ENCODE measurements around the gene SLC7A6OS.

Gene SLC7A6OS

DNA sequence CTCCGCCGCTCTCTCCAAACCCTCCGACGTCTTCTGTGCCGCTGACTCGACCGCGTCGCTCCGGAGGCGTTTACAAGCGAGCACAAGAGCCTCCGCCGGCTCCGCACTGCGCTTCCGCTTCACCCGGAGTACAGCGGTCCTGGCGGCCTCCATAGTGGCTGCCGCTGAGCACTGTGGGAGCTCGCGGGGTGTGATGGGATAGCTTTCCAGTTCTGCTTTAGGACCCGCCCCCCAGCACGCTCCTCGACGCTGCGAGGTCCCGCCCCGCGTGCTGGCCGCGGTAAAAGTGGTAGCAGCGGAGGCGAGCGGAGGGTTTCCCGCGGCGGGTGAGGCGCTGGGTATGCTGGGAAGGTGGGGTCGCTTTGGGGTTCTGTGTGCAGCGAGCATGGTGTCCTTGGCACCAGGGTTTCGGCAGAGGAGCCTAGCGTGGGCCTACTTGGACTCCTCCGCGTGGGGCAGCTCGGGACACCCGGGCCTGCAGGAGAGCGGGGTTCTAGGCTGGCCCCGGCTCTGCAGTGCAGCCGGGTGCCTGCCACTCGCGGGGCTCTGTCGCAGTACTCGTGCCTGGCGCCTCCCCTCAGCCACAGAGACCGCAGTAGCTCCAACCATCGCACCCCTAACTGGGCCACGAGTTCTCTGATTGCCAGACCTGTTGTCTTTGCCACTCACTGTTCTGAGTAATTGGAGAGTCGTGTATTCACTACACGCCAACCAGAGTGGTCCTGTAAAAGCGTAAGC is at the start of gene SLC7A6OS, which contains the start of gene PRMT7:
Gene SLC7A6OS (minus strand): TSS at position 173 of the 738 bp plus-strand sequence. CDS start 20 bp downstream, at position 153.
Gene PRMT7 (plus strand): TSS at position 246 of the 738 bp plus-strand sequence. CDS start 4,961 bp downstream, outside the sequence.
- TF ChIP-seq, protein P1, sequence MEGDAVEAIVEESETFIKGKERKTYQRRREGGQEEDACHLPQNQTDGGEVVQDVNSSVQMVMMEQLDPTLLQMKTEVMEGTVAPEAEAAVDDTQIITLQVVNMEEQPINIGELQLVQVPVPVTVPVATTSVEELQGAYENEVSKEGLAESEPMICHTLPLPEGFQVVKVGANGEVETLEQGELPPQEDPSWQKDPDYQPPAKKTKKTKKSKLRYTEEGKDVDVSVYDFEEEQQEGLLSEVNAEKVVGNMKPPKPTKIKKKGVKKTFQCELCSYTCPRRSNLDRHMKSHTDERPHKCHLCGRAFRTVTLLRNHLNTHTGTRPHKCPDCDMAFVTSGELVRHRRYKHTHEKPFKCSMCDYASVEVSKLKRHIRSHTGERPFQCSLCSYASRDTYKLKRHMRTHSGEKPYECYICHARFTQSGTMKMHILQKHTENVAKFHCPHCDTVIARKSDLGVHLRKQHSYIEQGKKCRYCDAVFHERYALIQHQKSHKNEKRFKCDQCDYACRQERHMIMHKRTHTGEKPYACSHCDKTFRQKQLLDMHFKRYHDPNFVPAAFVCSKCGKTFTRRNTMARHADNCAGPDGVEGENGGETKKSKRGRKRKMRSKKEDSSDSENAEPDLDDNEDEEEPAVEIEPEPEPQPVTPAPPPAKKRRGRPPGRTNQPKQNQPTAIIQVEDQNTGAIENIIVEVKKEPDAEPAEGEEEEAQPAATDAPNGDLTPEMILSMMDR (IDR thresholded peaks at IDR 0.05; ENCODE audit: control insufficient read depth, insufficient read depth, low read depth, low read length, missing control alignments), result peak; percentile 22
- peak within 1 kb of the TSS; percentile 61 for H3K4me3 ChIP-seq (ENCODE audit: control insufficient read depth, low read depth, low read length)
- peak; percentile 41 for DNase-seq (ENCODE audit: low read depth)

DNA sequence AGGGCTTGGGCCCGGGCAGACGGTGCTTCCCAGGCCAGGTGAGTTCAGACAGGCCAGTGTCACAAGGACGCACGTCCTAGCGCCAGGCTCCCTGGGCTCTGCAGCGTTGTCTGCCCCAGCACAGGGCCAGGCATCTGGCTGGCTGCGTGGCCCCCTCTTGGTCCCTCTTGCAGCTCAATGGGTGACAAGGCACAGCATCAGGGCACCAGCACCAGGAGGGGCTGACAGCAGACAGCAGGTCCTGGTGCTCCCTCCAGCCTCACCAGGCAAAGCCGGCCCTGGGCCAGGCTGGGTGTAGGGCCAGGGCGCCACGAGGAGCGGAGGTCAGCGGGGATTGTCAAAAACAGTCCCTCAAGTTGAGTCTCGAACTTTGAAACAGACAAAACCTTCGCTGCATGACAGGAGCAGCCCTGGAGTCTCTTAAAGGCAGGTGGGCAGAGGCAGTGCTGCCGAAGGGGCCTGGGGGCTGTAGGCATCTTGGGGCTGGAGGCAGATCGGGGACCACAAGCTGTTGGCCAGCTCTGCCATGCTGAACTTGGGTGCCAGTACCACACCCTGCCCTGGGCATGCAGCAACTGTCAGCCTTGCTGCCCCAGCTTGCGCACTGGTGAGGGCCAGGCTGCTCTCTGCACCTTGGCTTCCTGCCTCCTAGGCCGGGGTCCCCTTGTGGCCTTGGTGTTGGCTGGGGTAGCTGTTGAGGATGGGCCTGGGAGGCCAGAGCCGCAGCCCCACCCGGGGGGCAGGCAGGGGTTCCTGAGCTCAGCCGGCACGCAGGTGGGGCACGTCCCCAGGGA is 48.8 kb upstream of the SLC7A6OS start:
- TF ChIP-seq, protein P1 (IDR thresholded peaks at IDR 0.05; ENCODE audit: control insufficient read depth, insufficient read depth, low read depth, low read length, missing control alignments), result no peak
- DNase-seq (ENCODE audit: low read depth), result no peak

DNA sequence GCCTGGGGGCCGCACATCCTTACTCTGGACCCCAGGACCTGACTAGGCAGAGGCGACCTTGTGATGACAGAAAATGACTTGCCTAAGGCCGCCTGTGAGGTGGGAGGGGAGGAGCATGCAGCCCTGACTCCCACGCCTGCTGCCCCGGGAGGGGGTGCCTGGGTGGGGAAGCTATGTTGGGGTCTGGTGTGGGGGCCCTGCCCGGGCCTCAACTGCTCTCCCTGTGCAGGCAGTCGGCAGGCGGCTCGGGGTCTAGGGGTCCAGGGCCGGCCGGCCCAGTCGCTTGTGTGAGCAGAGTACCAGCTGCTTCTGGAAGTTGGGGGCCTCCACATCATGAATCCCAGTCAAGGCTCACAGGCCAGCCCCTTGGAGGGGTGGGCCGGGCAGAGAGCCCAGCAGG is 48.2 kb upstream of the SLC7A6OS start:
- TF ChIP-seq, protein P1 (IDR thresholded peaks at IDR 0.05; ENCODE audit: control insufficient read depth, insufficient read depth, low read depth, low read length, missing control alignments), result no peak
- no peak for DNase-seq (ENCODE audit: low read depth)
- no peak overlapping the region for H3K4me3 ChIP-seq (ENCODE audit: control insufficient read depth, low read depth, low read length)

More for the DNA sequence above, 48.8 kb upstream of the SLC7A6OS start:
- H3K4me3 ChIP-seq (ENCODE audit: control insufficient read depth, low read depth, low read length), result no peak overlapping the region

DNA sequence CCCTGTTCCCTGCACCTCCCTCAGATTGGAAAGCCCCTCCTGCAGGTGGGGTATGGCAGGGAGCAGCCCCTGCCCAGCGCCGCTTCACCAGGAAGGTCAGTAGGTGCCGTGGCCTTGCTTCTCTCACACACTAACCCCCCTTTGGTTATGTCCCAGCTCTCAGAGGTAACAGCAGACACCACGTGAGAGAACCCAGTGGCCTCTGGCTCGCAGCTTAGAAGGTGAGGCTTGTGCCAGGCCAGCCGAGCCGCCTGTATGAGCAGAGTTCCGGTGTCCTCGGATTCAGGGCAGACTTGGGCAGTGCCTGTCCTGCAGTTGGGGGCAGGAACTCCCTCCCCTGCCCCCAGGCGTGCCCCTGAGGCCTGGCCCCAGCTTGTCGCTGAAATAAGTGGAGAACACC is 47.2 kb upstream of the SLC7A6OS start:
- no peak overlapping the region for H3K4me3 ChIP-seq (ENCODE audit: control insufficient read depth, low read depth, low read length)
- DNase-seq (ENCODE audit: low read depth), result no peak
- TF ChIP-seq, protein P1 (IDR thresholded peaks at IDR 0.05; ENCODE audit: control insufficient read depth, insufficient read depth, low read depth, low read length, missing control alignments), result no peak

DNA sequence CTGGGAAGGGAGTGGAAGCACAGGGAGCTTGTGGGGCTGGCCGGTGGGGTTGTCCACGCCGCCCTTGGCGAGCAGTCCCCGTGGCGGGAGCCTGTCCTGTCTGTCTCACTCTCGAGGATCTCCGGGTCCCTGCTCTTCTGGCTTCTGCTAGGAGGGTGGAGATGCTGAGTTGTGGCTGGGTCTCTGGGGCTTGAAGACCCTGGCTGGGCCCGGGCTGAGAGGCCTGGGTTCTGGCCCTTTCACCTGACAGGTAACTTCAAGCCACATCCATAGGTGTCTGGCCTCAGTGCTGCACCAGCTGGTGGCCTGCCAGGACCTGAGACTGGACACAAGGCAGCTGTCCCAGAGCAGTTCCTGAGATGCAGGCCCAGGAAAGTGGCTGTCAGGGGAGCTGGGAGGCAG is 46.8 kb upstream of the SLC7A6OS start:
- TF ChIP-seq, protein P1 (IDR thresholded peaks at IDR 0.05; ENCODE audit: control insufficient read depth, insufficient read depth, low read depth, low read length, missing control alignments), result no peak
- no peak overlapping the region for H3K4me3 ChIP-seq (ENCODE audit: control insufficient read depth, low read depth, low read length)
- no peak for DNase-seq (ENCODE audit: low read depth)

DNA sequence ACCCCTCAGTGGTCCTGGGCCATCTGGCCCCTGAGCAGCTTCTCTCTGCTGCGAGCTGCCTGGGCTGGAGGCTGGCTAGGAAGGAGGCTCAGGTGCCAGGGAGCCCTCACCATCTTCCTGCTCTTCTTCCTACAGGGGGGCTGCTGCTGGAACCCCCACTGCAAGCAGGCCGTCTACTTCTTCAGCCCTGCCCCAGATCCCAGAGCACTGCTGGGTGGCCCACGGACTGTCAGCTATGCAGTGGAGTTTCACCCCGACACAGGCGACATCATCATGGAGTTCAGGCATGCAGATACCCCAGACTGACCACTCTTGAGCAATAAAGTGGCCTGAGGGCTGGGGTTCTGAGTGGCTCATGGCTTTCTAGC is 46.2 kb upstream of the SLC7A6OS start:
- no peak for DNase-seq (ENCODE audit: low read depth)
- TF ChIP-seq, protein P1 (IDR thresholded peaks at IDR 0.05; ENCODE audit: control insufficient read depth, insufficient read depth, low read depth, low read length, missing control alignments), result no peak
- H3K4me3 ChIP-seq (ENCODE audit: control insufficient read depth, low read depth, low read length), result no peak overlapping the region
